Activated B cell treated with CpG ODN at 0.5 μM for 24 hours (primary cell): ENCODE results near the gene ITGAX. TPM values are rescaled to one million over a fixed set of nuclear protein-coding genes. Genes with fewer than 3 reads are reported as not detected.

Experiments
- ATAC-seq: fragments of 200-7000 bp; cut with Tn5 transposase; one replicate; pipeline ENCODE4 v1.10.0; 2021; ENCODE audit warnings: low read depth, mild to moderate bottlenecking, moderate library complexity
- CTCF ChIA-PET: fragments of 350-600 bp; sonication (Branson Sonifier 250); formaldehyde crosslinking; loops from one replicate; lab custom pipeline; 2021; ENCODE audit warnings: antibody characterized with exemption; lab: Charles Lee
- POLR2A ChIA-PET: fragments of 350-600 bp; sonication (Branson Sonifier 250); formaldehyde crosslinking; loops from one replicate; lab custom pipeline; 2021; ENCODE audit warnings: antibody characterized with exemption; lab: Charles Lee
- DNase-seq: peaks from one replicate; pipeline ENCODE4 v3.0.0; 2022
- H3K27ac Mint-ChIP-seq: one replicate; pipeline ENCODE4 v1.8.0; 2020; ENCODE audit warnings: mixed read lengths
- H3K27me3 Mint-ChIP-seq: one replicate; pipeline ENCODE4 v1.8.0; 2021; ENCODE audit warnings: mixed read lengths
- H3K36me3 Mint-ChIP-seq: one replicate; pipeline ENCODE4 v1.8.0; 2021; ENCODE audit warnings: low read depth, mixed read lengths
- H3K4me1 Mint-ChIP-seq: one replicate; pipeline ENCODE4 v1.8.0; 2021; ENCODE audit warnings: mixed read lengths
- H3K4me3 Mint-ChIP-seq: one replicate; pipeline ENCODE4 v1.8.0; 2020; ENCODE audit warnings: mild to moderate bottlenecking, mixed read lengths
- H3K9me3 Mint-ChIP-seq: one replicate; pipeline ENCODE4 v1.8.0; 2020; ENCODE audit warnings: mixed read lengths
- intact Hi-C: fragments of 100-400 bp; cut with micrococcal nuclease; formaldehyde crosslinking; loops from one replicate; pipeline ENCODE4 v1.15.1; 2024
- total RNA-seq: library from RNA; stranded (reverse); gene quantifications from 2 replicates; pipeline ENCODE4 v1.2.3, GENCODE V29; 2022
- TF ChIP-seq, protein P1 (sequence below): fragments of 200-600 bp; IDR thresholded peaks from one replicate; pipeline ENCODE4 v1.8.0; 2022; ENCODE audit warnings: antibody characterized with exemption, mild to moderate bottlenecking

The ITGAX gene
- total RNA-seq, 1 donor from 2014 or later = 100 TPM

GRCh38 chr16:31428279-31428597 is 73.3 kb downstream of the ITGAX start, which contains the start of gene COX6A2:
Gene COX6A2 (minus strand): TSS chr16:31428360. CDS start chr16:31428325, 35 bp downstream.
- intact Hi-C loops = no loop called here
- no peak for ATAC-seq
- TF ChIP-seq, protein P1, sequence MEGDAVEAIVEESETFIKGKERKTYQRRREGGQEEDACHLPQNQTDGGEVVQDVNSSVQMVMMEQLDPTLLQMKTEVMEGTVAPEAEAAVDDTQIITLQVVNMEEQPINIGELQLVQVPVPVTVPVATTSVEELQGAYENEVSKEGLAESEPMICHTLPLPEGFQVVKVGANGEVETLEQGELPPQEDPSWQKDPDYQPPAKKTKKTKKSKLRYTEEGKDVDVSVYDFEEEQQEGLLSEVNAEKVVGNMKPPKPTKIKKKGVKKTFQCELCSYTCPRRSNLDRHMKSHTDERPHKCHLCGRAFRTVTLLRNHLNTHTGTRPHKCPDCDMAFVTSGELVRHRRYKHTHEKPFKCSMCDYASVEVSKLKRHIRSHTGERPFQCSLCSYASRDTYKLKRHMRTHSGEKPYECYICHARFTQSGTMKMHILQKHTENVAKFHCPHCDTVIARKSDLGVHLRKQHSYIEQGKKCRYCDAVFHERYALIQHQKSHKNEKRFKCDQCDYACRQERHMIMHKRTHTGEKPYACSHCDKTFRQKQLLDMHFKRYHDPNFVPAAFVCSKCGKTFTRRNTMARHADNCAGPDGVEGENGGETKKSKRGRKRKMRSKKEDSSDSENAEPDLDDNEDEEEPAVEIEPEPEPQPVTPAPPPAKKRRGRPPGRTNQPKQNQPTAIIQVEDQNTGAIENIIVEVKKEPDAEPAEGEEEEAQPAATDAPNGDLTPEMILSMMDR = no peak
- no peak within 1 kb of the TSS for H3K27ac Mint-ChIP-seq
- H3K27me3 Mint-ChIP-seq = peaks cover 10% of the 10 kb centered on the region
- DNase-seq = no peak
- no peaks in the 10 kb centered on the region for H3K9me3 Mint-ChIP-seq
- H3K4me3 Mint-ChIP-seq = peak within 1 kb of the TSS; percentile 15
- no peaks in the 10 kb centered on the region for H3K36me3 Mint-ChIP-seq
- ChIA-PET POLR2A (no interaction called here), CTCF (no interaction called here)
- H3K4me1 Mint-ChIP-seq = no peaks in the 10 kb centered on the region

GRCh38 chr16:31428638-31429247 is 73.8 kb downstream of the ITGAX start:
- Mint-ChIP-seq H3K27ac (no peak overlapping the region), H3K4me1 (no peaks in the 10 kb centered on the region), H3K9me3 (no peaks in the 10 kb centered on the region), H3K27me3 (peaks cover 7% of the 10 kb centered on the region), H3K4me3 (no peak overlapping the region), H3K36me3 (no peaks in the 10 kb centered on the region)
- POLR2A ChIA-PET = no interaction called here
- intact Hi-C loops = no loop called here
- ATAC-seq (no peak), DNase-seq (no peak)
- CTCF ChIA-PET = no interaction called here
- TF ChIP-seq, protein P1 = no peak

GRCh38 chr16:31429314-31429713 is 74.3 kb downstream of the ITGAX start:
- Mint-ChIP-seq H3K4me3 (no peak overlapping the region), H3K36me3 (no peaks in the 10 kb centered on the region), H3K27me3 (peaks cover 4% of the 10 kb centered on the region), H3K9me3 (no peaks in the 10 kb centered on the region), H3K27ac (no peak overlapping the region), H3K4me1 (no peaks in the 10 kb centered on the region)
- ATAC-seq (no peak), DNase-seq (no peak)
- intact Hi-C loops = no loop called here
- POLR2A ChIA-PET = no interaction called here
- TF ChIP-seq, protein P1 = no peak
- CTCF ChIA-PET = interaction anchor here (0.9 kb wide), 1 partner anchor 13 kb away, joined by 3 read pairs; the partner anchor contains the start of gene ZNF843

DNA sequence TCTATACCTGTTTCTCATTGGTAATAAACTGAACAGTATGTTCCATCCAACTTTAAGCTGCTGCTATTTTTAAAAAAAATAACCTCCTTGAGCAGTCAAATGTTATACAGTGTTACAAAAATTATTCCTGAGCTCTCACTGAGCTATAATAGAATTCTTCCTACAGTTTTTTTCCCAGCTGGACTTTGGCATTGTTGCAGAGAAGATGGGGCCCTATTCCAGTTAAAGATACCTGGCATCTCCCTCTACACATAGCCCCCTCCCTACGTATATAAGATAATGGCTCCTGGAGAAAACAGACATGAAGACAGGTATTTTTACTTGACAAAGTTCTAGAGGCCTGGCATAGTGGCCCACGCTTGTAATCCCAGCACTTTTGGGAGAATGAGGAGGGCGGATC is 74.8 kb downstream of the ITGAX start:
- POLR2A ChIA-PET = no interaction called here
- TF ChIP-seq, protein P1 = no peak
- no peaks in the 10 kb centered on the region for H3K4me1 Mint-ChIP-seq
- no peak overlapping the region for H3K4me3 Mint-ChIP-seq
- CTCF ChIA-PET = interaction anchor here (0.9 kb wide), 1 partner anchor 13 kb away, joined by 3 read pairs; the partner anchor contains the start of gene ZNF843
- ATAC-seq (no peak), DNase-seq (no peak)
- intact Hi-C loops = no loop called here
- no peaks in the 10 kb centered on the region for H3K9me3 Mint-ChIP-seq
- H3K27me3 Mint-ChIP-seq = peaks cover 2% of the 10 kb centered on the region
- H3K27ac Mint-ChIP-seq = no peak overlapping the region
- H3K36me3 Mint-ChIP-seq = no peaks in the 10 kb centered on the region

DNA sequence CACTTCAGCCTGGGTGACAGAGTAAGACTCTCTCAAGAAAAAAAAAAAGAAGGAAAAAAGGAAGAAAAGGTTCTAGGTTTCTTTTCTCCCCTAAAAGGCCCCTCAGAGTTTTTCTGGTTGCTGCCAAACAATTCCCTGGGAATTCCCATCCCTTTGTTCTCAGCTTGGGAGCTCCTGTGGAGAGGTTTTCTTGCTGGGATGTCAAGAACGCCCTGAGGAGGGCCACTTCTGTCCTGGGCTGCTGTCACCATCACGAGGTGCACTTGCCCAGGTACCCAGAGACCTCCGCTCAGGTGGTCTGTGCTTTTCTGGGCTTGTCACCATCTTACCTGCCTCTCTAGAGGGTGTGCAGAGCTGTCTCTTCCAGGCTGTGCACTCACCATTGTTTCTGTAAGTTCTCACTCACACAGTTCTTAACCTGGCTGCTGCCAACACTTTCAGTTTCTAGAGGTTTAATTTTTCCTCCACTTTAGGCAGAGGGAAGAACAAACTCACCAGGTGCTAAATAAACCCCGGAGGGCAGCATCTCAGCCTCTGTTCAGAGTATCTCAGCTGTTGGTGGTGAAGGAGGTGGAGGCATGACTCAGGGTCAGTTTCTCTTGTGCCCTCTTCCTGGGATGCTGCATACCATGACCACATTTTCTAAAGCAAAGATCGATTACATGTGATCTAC is 75.5 kb downstream of the ITGAX start:
- Mint-ChIP-seq H3K36me3 (no peaks in the 10 kb centered on the region), H3K4me1 (no peaks in the 10 kb centered on the region), H3K27ac (no peak overlapping the region), H3K9me3 (no peaks in the 10 kb centered on the region), H3K4me3 (no peak overlapping the region), H3K27me3 (no peaks in the 10 kb centered on the region)
- intact Hi-C loops = no loop called here
- ATAC-seq (no peak), DNase-seq (no peak)
- TF ChIP-seq, protein P1 = no peak
- ChIA-PET CTCF (no interaction called here), POLR2A (no interaction called here)

Other genes with a start within 250 kb of the ITGAX start
- gene BCKDK, start 246.8 kb upstream of the ITGAX start, total RNA-seq = 24.8 and 27.3 TPM in 2 replicates
- 82.1 and 93.7 TPM in 2 replicates for gene KAT8, start 237.5 kb upstream of the ITGAX start, total RNA-seq
- gene PRSS8, start 219.4 kb upstream of the ITGAX start, total RNA-seq = not detected in 2 replicates
- 0.56 and 0.60 TPM in 2 replicates for gene PRSS36, start 205.1 kb upstream of the ITGAX start, total RNA-seq
- 681 and 752 TPM in 2 replicates for gene FUS, start 175.0 kb upstream of the ITGAX start, total RNA-seq
- 21.7 and 27.8 TPM in 2 replicates for gene PYCARD, start 152.4 kb upstream of the ITGAX start, total RNA-seq
- gene TRIM72, start 141.1 kb upstream of the ITGAX start, total RNA-seq = 0.16 TPM in 1 of 2 replicates, not detected in the other
- gene PYDC1, start 138.0 kb upstream of the ITGAX start, total RNA-seq = 0.27 TPM in 1 of 2 replicates, not detected in the other
- gene ITGAM, start 95.2 kb upstream of the ITGAX start, total RNA-seq = 40.6 and 44.6 TPM in 2 replicates
- gene ITGAD, start 38.2 kb downstream of the ITGAX start, total RNA-seq = 0.05 and 0.07 TPM in 2 replicates
- gene COX6A2, start 73.2 kb downstream of the ITGAX start, total RNA-seq = not detected in 2 replicates
- 0.10 and 0.11 TPM in 2 replicates for gene ZNF843, start 87.6 kb downstream of the ITGAX start, total RNA-seq
- 10.9 TPM in 2 replicates for gene ARMC5, start 104.3 kb downstream of the ITGAX start, total RNA-seq
- gene TGFB1I1, start 117.0 kb downstream of the ITGAX start, total RNA-seq = 1.4 and 2.6 TPM in 2 replicates
- not detected in 2 replicates for gene SLC5A2, start 127.9 kb downstream of the ITGAX start, total RNA-seq
- gene RUSF1, start 153.2 kb downstream of the ITGAX start, total RNA-seq = 58.6 and 59.7 TPM in 2 replicates
- not detected in 2 replicates for gene AHSP, start 172.7 kb downstream of the ITGAX start, total RNA-seq